AG04449 (cell line): ENCODE results near the gene MRTFA.

Experiments
- CTCF ChIA-PET: fragments of 350-600 bp; formaldehyde crosslinking; extraction: SDS; loops from one replicate; lab custom pipeline; 2021; ENCODE audit warnings: antibody characterized with exemption; lab: Yijun Ruan, JAX
- POLR2A ChIA-PET: fragments of 400-600, 350-600 bp; formaldehyde crosslinking; extraction: SDS; loops from one replicate; lab custom pipeline; 2020; ENCODE audit warnings: antibody characterized with exemption, inconsistent platforms; lab: Yijun Ruan, JAX
- DNase-seq: peaks from one replicate; pipeline ENCODE4 v3.0.0-alpha.2; 2010; ENCODE audit warnings: low read depth, low spot score
- H3K4me3 ChIP-seq: 2 replicates; pipeline ENCODE4 v1.5.1; 2011; ENCODE audit warnings: low read depth, mild to moderate bottlenecking, control low read depth, low read length
- CTCF ChIP-seq: IDR thresholded peaks from one replicate; pipeline ENCODE4 v1.5.1; 2011; ENCODE audit warnings: mild to moderate bottlenecking, moderate library complexity, low read length, control low read depth, inconsistent platforms; ENCODE audit not compliant: insufficient read depth; ENCODE audit errors: missing control alignments

Gene MRTFA

GRCh38 chr22:40412441-40412840 is 224.1 kb downstream of the MRTFA start:
- no peak for TF ChIP-seq CTCF
- no peak for DNase-seq
- CTCF ChIA-PET = no interaction called here
- POLR2A ChIA-PET = no interaction called here
- H3K4me3 ChIP-seq = no peak overlapping the region

- ChIA-PET POLR2A (no interaction called here), CTCF (no interaction called here)
- TF ChIP-seq CTCF = no peak
- no peak overlapping the region for H3K4me3 ChIP-seq
- no peak for DNase-seq
Measured at GRCh38 chr22:40411506-40411861, 225.0 kb downstream of the MRTFA start.

- no peak overlapping the region for H3K4me3 ChIP-seq
- TF ChIP-seq CTCF = no peak
- DNase-seq = no peak
- CTCF ChIA-PET = interaction anchor here (1.1 to 2.5 kb wide), 2 partner anchors 8 to 236 kb away, joined by 4 to 7 read pairs; no protein-coding TSS in a partner anchor
- POLR2A ChIA-PET = no interaction called here
Measured at GRCh38 chr22:40410731-40411505, 225.6 kb downstream of the MRTFA start.

- no peak overlapping the region for H3K4me3 ChIP-seq
- no peak for DNase-seq
- POLR2A ChIA-PET = no interaction called here
- CTCF ChIA-PET = interaction anchor here (1.1 to 2.5 kb wide), 3 partner anchors 9 to 236 kb away, joined by 4 to 7 read pairs (median 4); no protein-coding TSS in a partner anchor
- TF ChIP-seq CTCF = no peak
Measured at GRCh38 chr22:40410272-40410671, 226.2 kb downstream of the MRTFA start.

- no peak overlapping the region for H3K4me3 ChIP-seq
- no peak for TF ChIP-seq CTCF
- DNase-seq = no peak
- ChIA-PET POLR2A (interaction anchor here (1.1 kb wide), 1 partner anchor 9 kb away, joined by 3 read pairs; no protein-coding TSS in a partner anchor), CTCF (interaction anchor here (1.2 to 2.5 kb wide), 2 partner anchors 27 to 237 kb away, joined by 4 to 7 read pairs; no protein-coding TSS in a partner anchor)
Measured at GRCh38 chr22:40409613-40410113, 226.9 kb downstream of the MRTFA start.

- POLR2A ChIA-PET = interaction anchor here (1.1 kb wide), 1 partner anchor 9 kb away, joined by 3 read pairs; no protein-coding TSS in a partner anchor
- no peak overlapping the region for H3K4me3 ChIP-seq
- TF ChIP-seq CTCF = no peak
- DNase-seq = no peak
- CTCF ChIA-PET = interaction anchor here (1.2 to 2.5 kb wide), 3 partner anchors 28 to 238 kb away, joined by 4 to 10 read pairs (median 7); no protein-coding TSS in a partner anchor
Measured at GRCh38 chr22:40408718-40409612, 227.6 kb downstream of the MRTFA start.
